GM19035 (cell line): ENCODE data around the gene ACTN2.

ENCODE experiments used
- ATAC-seq: cut with Tn5 transposase; IDR thresholded peaks from one replicate; pipeline ENCODE4 v1.9.1; 2021; ENCODE audit not compliant: unreplicated experiment

ACTN2 gene

DNA sequence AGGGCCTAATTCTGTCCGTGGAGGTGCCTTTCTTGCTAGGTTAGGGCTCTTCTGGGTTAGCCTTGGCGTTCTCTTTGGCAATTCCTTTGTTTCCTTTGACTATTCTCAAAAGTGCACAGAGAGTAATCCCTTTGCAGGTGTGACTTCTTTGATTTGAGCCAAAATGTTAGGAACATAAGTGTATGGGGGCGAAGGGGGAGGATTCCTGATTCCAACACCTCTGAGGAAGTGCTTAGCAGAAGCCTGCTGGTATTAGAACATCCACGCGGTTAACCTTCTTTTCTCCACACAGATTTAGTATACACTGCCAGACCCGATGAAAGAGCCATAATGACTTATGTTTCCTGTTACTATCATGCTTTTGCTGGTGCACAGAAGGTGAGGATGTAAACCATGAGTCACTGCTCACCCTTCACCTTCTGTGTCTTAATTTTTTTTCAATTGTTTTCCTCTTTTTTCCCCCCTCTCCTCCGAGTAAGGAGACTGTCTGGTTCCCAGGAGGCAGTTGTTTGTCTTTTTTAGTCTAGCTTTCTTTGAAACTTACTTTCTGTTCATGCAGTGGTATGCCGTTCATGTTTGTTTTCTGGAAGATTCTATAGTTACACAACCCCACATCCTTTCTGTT is 48.0 kb downstream of the ACTN2 start:
- no peak for ATAC-seq

DNA sequence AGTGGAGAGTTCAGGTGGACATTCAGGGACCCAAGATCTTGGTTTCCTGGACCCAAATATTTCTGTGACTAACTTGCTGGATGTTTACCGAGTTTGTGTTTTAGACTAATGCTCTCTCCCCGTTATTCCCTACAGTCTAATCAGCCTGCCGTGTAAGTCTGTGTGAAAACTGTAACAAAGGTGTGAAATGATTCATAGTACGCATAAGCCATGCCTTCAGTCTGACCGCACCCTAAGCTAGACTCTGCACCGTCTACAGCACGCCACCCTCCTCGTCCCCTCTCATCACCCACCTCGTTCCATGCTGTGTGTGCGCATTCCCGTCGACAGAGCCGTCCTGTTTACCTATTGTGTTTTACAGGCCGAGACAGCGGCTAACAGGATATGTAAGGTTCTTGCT is 50.5 kb downstream of the ACTN2 start:
- no peak for ATAC-seq

DNA sequence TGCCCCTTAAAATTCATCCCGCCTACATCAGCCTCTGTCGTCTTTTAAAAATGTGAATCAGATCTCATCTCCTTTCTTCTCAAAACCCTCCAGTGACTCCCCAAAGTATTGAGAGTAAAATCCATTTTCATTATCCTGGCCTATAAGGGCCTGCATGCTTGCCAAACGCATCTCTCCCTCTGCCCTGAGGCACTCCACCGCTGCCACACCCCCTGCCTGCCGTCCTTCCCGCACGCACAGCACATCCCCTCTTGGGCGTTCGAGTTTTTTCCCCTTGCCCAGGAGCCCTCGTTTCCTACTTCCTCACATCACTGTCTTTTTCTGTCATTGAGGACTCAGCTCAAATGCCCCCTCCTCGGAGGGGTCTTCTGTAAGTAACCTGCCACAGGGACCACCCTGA is 55.5 kb downstream of the ACTN2 start:
- no peak for ATAC-seq

DNA sequence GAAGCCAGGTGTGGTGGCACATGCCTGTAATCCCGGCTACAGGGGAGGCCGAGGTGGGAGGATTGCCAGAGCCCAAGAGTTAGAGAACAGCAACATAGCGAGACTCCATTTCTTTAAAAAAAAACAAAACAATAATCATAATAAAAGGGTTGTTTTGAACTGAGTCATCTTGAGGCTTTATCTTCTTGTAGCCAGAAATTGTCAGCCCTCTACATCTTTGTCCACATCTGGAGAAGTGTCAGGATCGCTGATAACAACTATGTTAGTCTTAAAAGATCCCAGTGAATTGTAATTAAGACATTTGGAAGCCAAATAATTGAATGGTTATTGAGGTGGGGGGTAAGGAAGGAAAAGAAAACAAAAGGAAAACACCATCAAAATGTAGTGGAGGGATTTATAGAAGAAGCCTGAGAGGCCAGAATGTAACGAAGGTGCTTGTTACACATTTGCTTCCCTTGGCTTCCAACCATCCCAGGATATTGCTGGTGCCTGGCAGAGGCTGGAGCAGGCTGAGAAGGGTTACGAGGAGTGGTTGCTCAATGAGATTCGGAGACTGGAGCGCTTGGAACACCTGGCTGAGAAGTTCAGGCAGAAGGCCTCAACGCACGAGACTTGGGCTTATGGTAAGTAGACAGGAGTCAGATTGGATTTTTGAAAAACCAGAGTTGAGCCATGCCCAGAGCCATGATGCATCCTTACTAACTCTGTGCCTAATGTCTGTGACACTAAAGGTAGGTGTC is 56.3 kb downstream of the ACTN2 start:
- ATAC-seq = no peak

DNA sequence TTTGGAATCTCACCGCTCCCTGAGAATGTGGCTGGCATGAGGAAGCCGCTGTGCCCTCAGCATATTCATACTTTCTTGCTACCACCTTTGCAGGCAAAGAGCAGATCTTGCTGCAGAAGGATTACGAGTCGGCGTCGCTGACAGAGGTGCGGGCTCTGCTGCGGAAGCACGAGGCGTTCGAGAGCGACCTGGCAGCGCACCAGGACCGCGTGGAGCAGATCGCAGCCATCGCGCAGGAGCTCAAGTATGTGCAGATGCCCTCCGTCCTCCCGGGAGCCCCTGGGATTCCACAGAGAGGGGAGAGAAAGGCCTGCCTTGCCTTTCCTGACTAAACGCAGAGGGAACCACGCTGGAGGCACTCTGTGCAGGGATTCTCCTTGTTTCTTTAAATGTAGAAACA is 58.2 kb downstream of the ACTN2 start:
- no peak for ATAC-seq

DNA sequence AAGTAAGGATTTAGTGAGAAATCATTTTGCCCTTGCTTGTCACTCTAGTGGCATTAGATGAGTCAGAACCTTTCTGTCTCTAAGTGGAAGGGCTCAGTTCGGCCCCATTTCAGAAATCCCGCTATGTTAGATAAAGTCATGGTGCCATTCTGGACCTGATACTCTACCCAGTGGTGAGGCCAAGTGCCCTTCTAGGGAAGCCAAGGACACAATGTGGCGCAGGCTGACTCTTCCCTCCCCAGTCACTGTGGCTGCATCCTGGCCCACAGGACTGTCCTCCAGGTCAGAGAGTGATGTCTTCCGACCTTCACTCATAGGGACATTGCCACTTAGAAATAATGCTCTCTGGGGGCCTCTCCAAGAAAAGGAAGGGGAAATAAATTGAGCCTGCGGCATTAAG is 60.5 kb downstream of the ACTN2 start:
- ATAC-seq = no peak

DNA sequence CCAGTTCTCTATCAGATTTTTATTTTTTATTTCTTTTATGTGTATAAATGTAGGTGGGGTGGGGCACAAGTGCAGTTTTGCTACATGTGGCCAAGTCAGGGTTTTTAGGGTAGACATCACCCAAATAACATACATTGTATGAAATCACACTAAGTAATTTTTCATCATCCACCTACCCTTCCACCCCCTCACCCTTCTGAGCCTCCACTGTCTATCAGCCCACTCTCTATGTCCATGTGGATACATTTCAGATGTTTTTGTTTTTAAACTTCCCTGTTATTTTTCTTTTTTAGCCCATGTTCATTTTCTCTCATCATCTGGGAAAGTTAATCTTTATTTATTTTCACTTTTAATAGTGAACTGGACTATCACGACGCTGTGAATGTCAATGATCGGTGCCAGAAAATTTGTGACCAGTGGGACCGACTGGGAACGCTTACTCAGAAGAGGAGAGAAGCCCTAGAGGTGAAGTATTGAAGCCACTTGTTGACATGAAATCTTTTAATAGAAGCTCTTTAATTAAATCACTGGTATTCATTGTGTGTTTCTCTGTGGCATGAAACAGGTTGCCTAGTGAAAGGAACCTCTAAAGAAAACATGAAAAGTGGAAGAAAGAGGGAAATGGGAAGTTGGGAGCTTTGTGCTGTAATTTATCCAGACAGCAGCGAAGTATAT is 61.1 kb downstream of the ACTN2 start:
- no peak for ATAC-seq

DNA sequence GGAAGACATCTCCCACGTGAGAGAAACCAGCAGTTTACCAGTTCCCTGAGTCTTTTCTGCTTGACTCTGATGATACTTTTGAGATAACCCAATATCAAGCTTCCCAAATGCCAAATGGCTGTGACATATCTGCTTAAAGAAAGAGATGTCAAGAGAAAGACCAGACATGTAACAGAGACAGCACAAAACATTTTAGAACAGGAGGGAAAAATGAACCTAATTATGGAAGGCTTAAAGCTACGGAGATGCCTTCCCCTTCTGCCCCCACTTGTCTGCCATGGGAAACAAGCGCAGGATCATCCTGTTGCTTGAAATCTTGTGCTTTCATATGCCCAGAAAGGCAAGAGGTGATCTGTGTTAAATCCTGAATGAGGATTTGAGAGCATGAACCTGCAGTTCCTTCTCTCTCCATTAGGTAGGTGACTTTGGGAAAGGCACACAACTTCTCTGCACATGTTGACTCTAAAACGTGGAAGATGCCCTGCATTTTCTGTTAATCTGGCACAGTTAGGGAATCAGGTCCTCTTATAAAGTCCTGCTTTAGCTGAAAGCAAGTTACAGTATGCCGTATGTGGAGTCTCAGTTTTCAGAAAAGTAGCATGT is 62.1 kb downstream of the ACTN2 start:
- ATAC-seq = no peak

DNA sequence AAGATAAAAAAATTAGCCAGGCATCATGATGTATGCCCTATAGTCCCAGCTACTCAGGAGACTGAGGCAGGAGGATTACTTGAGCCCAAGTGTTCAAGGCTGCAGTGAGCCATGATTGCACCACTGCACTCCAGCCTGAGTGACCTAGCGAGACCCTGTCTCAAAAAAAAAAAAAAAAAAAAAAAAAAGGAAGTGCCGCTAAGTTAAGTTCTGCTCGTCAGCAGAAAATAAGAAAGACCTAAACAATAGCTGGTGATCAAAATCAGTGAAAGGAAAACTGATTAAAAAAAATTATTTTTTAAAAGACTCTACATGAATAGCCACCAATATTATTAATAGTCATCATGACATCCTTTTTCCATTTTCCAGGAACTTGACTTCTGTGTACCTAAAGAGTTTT is 64.6 kb downstream of the ACTN2 start:
- no peak for ATAC-seq

DNA sequence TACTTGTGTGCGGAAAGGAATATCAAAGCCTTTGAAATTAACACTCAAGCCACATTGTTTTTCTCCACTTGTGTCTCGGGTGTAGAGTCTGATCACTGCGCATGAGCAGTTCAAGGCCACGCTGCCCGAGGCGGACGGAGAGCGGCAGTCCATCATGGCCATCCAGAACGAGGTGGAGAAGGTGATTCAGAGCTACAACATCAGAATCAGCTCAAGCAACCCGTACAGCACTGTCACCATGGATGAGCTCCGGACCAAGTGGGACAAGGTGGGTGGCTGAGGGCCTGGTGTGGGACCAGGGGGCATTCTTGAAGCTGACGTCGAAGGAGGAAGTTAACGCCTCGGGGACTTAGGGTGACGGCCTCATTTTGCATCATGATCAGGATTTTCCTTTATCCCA is 65.1 kb downstream of the ACTN2 start:
- ATAC-seq = no peak

DNA sequence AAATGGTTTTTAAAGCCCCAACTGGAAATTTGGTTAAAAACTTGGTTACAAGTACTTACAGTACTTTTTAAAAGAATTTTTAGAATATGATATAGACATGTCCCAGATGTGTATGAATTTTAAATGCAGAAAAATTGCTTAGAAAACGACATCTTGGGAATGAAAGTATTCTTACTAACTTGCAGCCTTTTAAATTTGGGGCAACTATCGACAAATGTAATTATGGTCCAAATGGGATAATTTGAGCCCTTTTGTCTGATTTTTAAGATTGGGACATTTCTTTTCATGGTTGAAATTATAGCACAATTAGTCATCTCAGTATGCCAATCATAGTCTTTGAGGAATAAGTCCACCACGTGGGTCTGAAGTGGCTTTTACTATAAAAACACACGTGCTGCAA is 65.6 kb downstream of the ACTN2 start:
- no peak for ATAC-seq

DNA sequence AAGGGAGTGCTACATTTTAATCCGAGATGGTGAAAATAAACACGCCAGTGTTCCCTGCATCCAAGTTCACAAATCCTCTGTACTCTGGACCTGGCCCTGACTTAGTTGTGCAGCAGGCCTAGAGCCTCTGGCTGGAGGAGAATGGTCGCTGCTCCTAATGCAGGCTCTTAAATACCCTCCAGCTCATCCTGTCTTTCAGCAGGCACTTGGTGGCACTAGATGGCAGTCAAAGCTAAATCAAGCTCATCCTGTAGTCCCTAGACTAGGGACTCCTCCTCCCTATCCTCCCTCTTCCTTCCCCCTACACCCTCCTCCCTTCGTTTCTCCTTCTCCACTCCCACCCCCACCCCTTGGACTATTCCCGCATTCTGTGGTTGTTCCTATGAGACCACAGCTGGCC is 67.2 kb downstream of the ACTN2 start:
- no peak for ATAC-seq

DNA sequence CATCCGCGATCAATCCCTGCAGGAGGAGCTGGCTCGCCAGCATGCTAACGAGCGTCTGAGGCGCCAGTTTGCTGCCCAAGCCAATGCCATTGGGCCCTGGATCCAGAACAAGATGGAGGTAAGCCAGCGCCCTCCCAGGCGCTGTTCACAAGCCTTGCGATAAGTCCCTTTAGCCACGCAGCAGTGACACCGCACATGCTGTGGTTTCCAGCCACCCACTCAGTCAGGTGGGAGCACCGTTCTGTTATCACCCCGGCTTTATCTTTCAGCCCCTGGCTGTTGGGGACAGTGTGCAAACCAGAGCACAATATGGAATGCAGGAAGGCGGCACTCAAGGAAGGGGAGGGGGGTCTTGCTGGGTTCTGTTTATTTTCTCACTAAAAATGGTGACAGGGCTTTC is 67.7 kb downstream of the ACTN2 start:
- no peak for ATAC-seq

DNA sequence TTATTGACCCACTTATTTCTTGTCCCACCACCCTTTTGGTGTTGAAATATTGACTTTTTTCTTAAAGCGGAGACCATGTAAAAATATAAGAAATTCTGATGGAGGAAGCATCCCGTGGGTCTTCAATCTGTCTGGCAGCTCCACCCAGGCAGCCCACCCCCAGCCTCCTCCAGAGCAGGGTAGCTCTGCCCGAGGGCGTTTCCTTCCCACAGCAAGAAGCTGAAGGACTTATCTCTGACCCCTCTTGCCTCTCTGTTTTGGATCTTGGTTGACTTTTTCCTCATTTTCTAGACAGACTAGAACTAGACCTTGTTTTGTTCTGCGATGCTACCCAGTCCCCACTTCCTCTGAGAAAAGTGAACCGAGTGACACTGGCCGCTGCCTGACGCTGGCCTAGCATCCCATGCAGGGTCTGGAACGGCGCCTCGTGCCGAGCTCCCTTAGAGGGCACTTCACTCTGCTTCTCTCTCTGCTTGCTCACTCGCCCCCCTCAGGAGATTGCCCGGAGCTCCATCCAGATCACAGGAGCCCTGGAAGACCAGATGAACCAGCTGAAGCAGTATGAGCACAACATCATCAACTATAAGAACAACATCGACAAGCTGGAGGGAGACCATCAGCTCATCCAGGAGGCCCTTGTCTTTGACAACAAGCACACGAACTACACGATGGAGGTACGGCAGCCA is 68.4 kb downstream of the ACTN2 start:
- no peak for ATAC-seq

DNA sequence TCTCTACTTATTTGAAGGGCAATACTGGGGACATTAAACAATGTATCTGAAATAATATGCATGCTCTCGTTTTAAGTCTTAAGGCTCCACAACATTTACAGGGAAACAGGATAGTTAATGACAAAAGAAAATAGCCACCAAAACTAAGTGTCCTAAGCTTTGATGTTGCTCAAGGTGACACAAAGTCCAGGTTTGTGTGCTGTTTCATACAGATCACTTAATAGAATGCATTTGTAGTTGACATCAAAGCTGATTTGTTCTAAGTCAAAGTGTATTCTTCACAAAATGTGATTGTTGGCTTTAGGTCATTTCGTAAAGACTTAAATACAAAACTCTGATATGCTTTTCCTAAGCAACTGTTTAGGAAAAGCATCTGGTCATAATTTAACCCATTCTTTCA is 71.3 kb downstream of the ACTN2 start:
- ATAC-seq = no peak

DNA sequence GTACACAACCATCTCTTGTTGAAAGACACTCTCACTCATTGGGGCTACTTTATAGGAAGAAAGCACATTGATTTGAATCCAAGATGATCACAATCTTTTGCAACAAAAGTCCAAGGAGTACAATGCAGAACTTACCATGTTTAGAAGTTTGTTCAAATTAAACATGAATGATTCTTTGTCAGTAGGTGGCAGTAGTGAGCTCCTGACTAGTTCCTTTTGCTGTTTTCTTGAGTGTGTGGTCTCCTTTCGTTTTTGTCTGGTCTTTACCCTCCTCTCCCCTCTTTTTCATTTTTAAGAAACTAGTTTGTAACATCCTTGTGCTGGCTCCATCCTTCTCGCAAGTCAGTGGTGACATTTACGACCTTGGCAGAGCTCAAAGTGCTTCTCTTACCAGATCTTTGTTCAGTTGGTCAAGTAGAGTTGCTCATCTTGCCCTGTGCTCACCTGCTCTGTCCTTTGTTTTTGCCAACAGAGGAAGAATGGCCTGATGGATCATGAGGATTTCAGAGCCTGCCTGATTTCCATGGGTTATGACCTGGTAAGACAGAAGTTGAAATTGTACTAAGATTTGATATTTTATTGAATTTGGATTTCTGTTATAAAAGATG is 73.1 kb downstream of the ACTN2 start:
- ATAC-seq = peak; percentile 71

DNA sequence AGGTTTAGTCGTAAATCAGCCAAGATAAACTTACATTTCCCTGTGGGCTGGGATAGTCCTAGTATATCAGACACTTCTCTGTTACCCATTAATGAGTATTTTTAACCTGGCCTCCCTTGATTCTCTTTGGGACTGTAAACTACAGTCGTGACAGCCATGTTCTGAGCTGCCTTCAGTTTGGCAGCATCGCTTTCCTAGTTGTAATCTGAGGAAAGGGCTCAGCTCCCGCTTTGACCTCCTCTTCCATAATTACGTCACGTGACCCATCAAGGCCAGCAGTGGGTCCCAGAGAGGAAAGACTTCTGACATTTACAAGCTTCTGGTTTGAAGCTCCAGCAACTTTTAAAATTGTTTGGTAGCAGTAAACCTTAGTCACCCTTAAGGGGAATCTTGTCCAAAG is 74.2 kb downstream of the ACTN2 start:
- no peak for ATAC-seq

DNA sequence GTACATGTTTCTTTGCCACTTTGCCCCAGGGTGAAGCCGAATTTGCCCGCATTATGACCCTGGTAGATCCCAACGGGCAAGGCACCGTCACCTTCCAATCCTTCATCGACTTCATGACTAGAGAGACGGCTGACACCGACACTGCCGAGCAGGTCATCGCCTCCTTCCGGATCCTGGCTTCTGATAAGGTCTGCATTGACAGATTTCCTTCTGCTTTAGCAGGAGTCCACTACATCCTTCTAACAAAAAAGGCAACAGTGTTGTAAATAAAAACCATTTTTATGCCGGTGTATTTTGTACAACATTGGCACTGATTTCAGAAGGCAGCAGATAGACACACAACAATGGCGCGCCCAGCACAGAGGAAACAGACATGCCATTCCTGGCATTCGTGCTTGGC is 74.7 kb downstream of the ACTN2 start:
- no peak for ATAC-seq

DNA sequence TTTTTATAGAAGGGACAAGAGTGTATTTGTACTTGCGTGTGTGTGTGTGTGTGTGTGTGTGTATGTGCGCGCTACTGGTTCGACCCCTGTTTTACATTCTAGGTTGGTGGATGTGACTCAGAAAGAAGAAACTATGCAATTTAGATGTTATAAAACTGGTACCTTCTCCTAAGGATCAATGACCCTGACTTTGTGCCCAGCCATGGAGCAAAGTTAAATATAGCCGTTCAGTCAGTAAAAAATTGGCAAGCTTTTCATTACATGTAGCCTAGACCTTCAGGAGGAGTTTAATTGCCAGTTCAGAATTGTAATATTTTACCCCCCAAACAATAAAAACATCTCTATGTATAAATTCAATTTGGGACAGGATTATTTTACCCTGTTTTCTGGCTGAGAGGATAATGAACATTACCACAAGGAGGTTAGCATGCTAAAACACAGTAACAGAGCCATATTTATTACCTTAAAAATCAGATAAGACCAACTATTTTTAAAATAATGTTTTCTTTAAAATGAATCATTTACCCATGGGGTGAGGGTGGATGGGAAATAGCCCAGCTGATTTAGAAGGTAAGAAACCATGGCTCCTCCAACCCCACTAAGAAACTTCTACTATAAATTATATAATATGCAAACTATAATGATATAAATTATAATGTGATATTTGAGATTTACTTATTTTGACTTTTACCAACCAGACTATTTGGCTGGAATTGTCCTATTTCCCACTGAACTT is 75.3 kb downstream of the ACTN2 start:
- no peak for ATAC-seq

DNA sequence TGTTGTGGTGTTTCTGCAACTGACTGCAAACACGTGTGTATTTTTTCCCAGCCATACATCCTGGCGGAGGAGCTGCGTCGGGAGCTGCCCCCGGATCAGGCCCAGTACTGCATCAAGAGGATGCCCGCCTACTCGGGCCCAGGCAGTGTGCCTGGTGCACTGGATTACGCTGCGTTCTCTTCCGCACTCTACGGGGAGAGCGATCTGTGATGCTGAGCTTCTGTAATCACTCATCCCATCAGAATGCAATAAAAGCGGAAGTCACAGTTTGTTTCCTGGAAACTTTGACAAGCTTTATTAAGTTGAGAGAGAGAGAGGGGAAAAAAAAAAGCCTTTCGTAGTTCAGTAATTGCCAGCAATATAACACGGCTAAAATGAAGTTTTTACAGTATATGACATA is 76.1 kb downstream of the ACTN2 start:
- ATAC-seq = no peak
